Ammon's horn (tissue), 1 donor: ENCODE measurements around the gene SLC6A13.
A peak's percentile ranks its signal among the peaks of the same experiment; 100 is the strongest.
"Not testable (repeated sequence)": the region's sequence is repeated elsewhere in the genome, so short reads cannot be mapped to it uniquely, and the experiment has no call there.

Source experiments
- DNase-seq: peaks from one replicate; pipeline ENCODE4 v3.0.0-alpha.2; 2016; ENCODE audit warnings: low spot score

Gene SLC6A13

DNA sequence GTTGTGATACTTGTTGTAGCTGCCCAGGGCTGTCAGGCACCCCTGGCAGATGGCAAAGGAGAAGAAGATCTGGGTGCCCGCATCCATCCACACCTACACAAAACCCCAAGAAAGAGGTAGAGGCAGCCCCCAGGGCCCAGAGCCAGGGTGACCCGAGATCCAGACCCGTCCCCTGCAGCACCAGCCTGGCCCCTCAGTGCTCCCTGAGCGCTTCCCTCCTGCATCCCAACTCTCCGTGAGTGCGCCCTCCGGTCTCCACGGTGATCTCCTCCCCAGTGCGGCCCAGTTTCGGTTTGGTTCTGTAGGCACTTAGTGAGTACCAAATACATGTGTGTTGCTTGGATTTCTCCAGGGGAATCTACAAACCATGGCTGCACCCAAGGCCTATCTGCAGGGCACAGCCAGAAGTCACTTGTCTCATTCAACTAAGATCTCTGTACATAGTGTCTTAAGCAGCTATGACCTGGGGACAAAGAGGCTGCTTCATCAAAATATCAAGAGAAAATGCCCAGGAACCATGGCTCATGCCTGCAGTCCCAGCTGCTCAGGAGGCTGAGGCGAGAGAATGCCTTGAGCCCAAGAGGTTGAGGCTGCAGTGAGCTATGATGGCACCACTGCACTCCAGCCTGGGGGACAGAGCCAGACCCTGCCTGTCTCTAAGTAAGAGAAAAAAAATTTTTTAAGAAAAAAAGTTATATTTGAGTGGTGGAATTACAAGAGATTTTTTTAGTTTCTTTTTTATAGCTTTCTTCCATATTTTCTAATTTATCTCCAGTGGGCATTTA, 64.5 kb downstream of the SLC6A13 start:
- no peak for DNase-seq

DNA sequence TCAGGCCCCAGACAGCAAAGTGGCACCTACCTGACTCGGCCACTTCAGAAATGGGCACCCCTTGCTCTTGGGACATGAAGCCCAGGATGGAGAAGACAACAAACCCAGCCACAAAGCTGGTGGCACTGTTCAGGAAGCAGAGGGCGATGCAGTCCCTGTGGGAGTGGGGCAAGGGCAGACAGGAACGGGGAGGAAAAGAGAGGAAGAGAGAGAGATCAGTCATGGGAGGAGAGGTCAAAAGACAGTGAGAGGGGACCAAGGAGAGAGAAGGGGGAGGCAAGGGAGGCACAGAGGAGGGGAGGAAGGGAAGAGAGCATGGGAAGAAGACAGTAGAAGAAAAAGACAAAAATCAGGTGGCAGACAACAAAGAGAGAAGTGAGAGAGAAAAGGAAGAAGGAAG, 65.3 kb downstream of the SLC6A13 start:
- DNase-seq: no peak

DNA sequence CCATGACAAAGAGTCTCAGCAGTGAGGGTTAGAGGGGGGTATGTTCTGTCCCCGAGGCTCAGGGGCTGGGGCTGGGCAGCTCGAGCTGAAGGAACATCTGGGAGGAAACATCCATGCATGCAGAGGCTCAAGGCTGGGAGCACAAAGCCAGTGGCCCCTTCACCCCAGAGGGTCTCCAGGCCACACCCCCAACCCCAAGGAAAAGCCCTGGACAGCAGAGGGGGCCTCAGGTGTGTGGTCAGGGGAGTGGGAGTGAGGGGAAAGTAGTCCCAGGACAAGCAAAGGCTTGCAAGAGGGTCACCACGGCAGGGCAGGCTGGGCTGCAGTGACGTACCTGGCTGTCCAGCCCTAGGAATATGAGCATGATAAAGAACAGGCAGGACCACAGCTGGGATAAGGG, 66.2 kb downstream of the SLC6A13 start:
- no peak for DNase-seq

DNA sequence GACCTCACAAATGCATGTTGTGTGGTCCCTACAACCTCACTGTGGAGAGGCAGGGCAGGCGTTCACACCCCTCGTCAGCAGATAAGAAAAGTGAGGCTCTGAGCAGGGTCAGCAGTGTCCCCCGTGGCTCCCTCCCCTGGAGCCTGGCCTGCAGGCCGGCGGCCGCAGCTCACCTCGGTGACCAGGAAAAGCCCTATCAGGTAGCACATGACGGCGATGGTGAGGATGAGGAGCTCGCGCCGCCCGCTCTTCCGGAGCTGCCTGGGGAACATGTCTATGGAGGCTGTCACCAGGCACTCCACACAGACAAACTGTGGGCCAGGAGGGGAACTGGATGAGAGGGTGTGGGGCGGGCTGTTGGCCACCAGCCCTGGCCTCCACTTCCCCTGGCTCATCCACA, 66.7 kb downstream of the SLC6A13 start:
- no peak for DNase-seq

DNA sequence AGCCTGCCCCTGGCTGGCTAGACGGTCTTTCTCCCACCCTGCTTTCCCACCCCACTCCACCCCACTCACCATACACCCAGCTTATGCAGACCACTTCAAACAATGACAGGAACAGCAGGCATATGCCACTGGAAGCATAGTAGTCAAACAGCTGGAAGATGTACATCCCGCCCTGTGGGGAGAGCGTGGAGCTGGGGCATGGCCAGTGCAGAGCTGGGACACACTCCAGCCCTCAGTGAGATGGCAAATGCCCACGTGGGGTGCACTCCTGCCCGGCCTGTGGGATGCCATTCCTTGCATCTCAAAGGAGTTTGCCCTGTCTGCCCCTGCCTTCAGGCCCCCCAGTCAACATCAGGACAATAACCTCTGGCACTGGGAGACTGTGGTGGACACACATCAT, 67.5 kb downstream of the SLC6A13 start:
- no peak for DNase-seq

DNA sequence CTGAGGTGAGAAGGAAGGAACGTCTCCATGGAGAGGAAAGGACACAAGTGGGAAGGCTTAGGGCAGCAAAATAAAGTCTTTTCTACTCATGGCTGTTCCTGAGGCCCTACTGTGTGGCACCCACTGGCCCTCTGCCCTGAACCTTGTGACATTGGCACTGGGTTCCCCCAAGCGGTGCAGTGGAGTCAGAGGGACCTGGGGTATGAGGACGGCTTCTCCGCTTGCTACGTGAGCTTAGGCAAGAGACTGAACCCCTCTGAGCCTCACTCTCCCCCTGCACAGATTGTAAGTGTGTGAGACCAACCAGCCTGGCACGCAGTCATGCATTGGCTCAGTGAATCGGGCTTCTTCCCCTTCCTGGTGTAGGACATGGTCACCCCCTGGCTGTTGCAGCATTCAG, 68.4 kb downstream of the SLC6A13 start:
- no peak for DNase-seq

DNA sequence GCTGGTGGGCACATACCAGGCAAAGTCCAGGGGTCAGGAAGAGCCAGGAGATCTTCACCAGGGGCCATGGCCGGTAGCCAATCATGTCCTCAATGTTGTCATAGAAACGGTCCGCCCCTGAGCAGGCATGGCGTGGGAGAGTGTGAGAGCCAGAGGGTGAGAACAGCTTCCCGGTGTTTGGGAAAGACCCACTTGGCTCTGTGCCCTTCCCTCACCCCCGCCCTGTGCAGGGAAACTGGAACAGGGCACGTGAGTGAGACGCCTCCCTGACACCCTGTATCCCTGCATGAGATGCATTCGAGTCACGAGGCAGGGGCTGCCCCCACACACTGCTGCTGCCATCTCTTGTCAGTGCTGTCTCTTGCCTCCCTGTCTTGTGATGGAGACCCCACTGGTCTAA, 69.4 kb downstream of the SLC6A13 start:
- peak; percentile 46 for DNase-seq

DNA sequence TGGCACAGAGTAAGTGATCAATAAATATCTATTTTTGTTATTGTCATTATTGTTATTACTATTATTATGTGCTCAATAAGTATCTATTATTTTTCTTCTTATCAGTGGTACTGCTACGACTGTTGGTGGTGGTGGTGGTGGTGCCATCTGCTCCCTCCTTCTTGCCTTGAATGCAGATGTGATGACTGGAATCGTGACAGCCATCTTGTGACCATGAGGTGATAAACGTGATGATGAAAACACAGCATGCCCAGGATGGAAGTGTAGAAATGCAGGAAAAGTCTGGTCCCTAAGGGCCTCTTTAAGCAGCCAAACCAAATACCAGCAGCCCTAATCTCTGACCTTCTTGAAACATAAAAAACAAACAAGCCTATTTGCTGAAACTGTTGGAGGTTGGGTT, 71.1 kb downstream of the SLC6A13 start:
- DNase-seq: no peak

DNA sequence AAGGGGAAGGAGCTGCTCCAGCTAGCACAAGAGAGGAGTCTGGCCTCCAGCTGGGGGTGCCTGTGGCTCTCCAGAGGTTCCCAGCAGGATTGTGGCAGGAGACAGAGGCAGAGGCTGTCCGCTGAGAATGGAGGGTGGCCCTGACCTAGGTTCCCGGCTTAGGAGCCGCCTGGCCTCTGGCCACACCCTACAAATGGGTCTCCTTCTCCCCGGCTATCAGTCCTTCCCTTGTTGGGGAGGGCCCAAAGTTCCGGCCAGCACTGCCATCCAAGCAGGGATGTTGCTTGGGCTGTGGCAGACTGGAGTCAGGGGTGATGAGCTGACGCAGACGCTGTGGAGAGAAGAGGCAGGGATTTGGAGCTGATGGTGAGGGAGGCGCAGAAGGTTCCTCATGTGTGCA, 71.8 kb downstream of the SLC6A13 start:
- DNase-seq: no peak

DNA sequence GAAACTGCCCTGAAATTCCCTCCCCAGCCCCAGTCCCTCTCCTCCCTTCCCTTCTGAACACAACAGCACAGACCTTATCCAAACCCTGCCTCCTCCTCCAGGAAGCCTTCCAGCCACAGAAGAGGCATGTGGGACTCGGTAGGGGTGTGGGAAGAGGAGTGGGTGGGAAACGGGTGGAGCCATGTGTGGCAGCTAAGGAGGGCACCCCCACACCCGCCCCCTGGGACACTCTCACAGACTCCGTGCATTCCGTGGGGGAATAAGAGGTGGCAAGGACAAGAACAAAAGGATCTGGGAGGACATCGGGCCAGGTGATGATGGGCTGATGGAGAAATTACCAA, 73.0 kb downstream of the SLC6A13 start:
- no peak for DNase-seq

DNA sequence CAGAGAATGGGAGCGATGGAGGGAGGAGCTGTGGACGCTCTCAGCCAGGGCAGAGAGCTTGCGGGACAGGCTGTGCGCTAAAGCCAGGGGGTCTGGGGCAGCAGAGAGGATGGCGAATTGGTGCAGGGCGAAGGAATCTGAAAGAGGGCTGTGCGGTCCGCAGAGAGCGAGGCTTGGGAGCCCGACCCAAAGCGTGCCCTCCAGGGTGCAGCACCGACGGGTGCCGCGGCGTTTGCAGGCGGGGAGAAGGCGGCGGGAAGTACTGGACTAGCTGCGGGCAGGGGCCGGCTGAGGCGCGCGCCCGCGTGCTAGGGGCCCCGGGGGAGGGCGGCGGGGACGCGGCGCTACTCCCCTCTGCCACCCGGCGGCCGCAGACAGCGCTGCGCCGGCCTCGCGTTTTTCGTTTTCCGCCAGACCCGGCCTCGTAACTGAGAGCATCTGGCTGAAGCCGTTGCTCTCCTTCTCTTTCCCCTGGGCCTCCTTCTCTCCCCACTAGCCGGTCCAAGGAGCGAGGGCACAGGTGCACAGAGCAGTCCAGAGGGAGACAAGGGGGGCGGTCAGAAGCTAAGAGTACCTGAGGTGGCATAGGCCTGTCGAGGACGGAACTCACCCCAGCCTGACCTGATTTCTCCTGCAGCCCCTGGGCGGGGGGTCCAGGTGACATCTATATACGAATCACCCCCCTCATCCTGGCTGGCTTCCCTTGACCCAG, 73.6 kb downstream of the SLC6A13 start:
- peak; percentile 73 for DNase-seq

DNA sequence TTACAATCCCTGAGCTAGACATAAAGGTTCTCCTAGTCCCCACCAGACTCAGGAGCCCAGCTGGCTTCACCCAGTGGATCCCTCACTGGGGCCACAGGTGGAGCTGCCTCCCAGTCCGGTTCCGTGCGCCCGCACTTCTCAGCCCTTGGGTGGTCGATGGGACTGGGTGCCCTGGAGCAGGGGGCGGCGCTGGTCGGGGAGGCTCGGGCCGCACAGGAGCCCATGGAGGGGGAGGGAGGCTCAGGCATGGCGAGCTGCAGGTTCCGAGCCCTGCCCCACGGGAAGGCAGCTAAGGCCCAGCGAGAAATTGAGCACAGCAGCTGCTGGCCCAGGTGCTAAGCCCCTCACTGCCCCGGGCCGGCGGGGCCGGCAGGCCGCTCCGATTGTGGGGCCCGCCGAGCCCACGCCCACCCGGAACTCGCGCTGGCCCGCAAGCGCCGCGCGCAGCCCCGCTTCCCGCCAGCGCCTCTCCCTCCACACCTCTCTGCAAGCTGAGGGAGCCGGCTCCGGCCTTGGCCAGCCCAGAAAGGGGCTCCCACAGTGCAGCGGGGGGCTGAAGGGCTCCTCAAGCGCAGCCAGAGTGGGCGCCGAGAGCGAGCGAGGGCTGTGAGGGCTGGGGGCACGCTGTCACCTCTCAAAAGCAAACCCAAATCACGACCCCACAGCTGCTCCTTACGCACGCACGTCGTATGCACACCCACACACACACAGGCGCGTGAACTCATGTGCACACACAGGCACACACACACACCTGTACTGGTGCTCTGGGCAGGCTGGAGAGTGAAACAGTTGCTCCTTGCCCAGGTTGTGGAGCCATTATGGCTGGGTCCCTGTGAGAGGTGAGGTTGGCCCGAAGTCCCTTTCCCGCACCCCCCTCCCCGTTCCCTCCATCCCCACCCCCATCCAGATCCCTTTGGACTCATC, 74.4 kb downstream of the SLC6A13 start:
- DNase-seq: not testable (repeated sequence)

DNA sequence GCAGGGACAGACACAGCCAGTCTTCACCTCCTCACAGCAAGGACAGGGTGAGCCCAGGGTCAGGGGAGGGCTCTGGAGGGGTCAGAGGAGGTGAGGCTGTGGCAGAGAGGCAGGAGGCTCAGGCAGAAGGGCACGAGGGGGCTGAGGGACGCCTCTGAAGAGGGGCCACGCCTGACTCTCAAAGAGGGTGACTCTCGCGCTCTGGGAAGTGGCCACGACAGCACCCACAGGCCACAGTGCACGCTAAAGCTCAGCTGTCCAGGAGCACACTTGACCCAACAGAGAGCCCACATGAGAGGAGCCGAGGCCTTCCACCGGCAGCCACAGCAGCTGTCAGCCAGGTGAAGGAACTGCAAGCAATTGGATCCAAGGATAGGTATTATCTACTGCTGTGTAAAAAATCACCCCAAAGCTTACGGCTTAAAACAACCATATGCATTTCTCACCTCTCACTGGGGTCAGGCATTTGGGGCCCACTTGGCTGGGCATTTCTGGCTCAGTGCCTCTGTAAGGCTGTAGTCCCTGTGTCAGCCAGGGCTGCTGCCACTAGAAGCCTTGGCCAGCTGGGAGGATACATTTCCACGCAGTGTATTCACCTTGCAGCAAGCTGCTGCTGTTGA, 76.5 kb downstream of the SLC6A13 start:
- DNase-seq: no peak

DNA sequence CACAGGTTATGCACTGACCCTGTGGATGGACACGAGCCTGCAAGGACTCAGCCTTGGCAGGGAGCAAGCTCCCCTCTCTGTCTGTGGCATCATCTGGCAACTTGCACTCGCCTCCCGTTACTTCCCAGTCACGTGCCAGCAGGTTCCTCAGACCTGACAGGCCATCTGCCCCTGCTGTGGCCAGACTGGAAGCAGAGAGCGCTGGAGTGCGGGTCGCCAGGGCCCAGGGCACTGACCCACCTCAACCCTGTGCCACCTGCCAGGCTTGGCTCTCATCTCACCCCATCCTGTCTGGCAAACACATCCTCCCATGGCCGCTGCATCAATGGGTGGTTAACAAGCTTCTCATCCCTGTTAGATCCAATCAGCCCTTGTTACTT, 77.1 kb downstream of the SLC6A13 start:
- no peak for DNase-seq

DNA sequence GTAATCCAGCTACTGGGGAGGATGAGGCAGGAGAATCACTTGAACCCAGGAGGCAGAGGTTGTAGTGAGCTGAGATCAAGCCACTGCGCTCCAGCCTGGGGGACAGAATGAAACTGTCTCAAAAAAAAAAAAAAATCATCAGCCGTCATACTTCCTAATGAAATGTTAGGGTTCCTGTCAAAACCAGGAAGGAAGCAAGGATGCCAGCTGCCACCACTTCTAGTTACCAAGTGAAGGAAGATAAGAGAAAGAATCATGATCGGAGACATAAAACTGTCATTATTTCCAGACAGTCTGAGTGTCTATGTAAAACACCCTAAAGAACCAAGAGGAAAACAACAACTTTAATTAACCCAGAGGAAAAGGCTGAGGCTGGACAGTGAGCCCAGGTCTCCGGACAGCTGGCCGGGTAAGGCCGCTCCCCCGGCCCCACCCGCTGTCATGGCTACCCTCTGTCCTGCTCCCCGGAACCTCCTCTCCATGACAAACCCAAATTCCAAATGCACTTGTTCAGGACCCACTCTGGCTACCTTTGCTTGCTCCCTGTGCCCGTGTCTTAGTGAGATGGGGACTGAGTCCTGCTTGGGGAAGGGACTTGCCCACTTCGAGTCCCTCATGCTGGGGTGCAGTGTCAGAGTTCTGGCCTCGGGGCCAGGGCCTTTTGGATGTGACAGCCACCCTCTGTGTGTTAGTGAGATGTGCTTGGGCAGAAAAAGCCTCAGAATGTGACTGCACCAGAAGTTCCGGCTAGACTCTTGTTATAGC, 77.6 kb downstream of the SLC6A13 start:
- no peak for DNase-seq

DNA sequence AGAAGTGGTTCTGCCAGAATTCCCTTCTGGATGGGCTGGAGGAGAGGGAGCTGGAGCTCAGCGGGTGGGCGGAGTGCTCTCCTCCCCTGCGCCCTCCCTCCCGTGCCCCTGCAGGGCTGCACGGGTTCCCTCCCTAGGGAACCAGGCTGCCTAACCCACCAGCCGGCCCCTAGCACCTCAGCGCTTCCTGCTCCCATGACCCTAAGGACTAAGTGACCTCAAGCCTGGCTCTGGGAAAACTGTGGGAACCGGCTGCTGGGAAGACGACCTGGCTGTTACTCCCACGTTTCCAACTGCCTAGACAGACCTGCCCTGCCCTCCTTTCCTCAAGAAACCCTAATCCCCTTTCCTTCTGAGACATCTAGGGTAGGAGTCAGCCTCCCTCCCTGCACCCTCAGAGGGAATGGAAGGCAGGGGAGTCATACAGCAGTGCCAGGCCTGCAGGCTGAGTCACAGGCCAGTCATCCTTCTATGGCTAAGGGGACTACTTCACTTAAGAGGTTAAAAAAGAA, 80.2 kb downstream of the SLC6A13 start:
- DNase-seq: no peak

DNA sequence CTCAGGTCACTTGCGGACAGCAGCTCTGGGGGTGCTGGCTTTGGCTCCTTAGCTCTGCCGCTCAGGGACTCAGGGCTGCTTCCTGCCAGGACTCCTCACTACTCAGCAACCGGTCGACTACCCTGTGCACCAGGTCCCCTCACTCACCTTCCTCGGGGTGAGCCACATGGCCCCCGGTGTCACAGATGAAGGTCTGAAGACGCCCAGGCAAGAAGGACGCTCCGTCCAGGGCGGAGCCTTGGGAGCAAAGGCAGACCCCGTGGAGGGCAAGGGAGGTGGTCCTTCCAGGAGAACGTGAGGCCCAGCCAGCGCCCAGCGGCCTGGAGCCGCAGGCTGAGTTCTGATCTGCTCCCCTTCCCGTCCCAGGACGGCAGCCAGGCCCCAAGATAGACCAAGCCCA, 80.7 kb downstream of the SLC6A13 start:
- no peak for DNase-seq

DNA sequence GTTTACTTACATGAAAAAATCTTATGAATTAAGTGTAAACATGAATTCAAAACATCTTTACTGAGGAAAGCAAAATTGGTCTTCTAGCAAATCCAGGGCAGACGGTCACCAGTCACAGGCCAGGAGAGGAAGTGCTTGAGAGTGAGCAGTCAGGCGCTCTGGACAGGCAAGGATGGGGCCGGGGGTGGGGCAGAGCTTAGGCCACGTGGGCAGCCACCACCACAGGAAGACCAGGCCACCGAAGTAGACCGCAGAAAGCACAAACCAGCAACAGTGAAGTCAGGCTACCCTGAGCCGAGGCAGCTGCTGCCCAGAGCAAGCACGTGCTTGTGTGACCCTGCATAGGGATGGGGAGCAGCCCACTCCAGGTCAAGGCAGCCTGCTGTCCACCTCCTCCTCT, 82.2 kb downstream of the SLC6A13 start:
- DNase-seq: peak; percentile 81

DNA sequence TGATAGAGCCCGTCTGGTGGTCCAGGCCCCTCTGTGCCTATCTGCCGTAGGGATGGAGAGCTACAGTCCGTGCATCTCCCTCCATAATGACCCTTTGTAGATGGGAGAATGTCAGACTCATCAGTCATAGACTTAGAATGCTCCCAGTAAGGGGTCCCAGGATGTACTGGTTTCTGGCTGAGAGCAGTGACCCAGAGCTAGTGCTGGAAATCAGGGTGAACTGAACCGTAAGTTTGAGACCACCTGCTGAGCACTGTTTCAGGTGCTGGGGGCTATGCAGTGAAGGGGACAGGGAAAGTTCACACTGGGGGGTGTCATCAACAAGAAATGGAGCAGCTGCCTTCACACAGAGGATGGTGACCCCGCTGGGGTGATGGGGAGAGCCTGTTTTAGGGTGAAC, 82.8 kb downstream of the SLC6A13 start:
- DNase-seq: no peak

DNA sequence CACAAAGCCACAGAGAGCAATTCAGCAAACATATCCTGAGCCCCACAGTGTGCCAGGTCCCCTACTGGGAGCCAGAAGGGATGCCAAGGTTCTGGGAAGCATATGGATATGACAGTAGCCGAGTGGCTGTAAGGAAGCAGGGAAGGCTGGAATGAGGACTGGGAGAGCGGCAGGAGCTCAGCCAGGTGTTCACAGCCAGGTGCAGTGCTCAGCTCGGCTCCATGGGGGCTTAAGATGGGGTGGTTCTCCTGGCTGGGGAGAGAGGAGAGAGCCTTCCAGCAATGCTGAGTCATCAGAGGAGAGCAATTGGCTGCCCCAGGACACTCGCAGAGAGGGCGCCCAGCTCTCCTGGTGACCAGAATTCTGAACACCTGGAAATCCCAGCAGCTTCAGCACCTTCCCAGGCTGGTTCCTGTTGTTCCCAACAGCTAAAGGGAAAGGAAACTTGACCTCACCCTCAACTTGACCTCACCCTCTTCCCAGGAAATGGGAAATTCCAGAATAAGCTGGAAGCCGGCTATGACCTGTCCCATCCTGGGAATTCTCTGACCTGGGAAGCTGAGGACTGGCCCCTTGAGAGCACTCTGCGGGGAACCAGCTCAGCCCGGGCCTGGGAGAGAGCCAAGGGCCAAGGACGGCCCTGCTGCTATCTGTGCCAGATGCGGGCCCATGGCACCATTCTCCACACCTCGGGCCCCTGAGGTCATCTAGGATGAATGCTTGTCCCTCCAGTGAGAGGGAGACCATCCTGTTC, 83.3 kb downstream of the SLC6A13 start:
- DNase-seq: no peak

DNA sequence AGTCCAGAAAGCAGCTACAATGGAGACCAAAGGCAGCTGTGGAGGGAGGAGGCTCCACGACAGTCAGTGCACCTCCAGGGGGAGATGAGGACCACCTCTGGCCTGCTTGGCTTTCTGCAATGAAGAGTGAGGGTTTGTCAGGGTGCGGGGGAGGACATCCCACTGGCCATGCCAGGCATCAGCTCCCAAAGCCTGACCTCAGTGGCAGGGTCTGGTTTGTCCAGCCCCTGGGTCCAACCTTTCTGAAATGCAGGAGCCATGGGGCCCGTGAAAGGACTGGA, 83.9 kb downstream of the SLC6A13 start:
- no peak for DNase-seq
